ENCODE data around the gene FGGY.

The FGGY gene

GRCh38 chr1:59393211-59394180 is 96.6 kb downstream of the FGGY start:
- TF ChIP-seq CTCF (IDR thresholded peaks at IDR 0.05; ENCODE audit: control insufficient read depth, insufficient read depth, low read depth, low read length, missing control alignments) = no peak
- peak; percentile 71 for DNase-seq (ENCODE audit: low read depth)
- no peak overlapping the region for H3K4me3 ChIP-seq (ENCODE audit: control insufficient read depth, low read depth, low read length)

GRCh38 chr1:59394706-59395425 is 98.0 kb downstream of the FGGY start:
- TF ChIP-seq CTCF (IDR thresholded peaks at IDR 0.05; ENCODE audit: control insufficient read depth, insufficient read depth, low read depth, low read length, missing control alignments) = no peak
- no peak for DNase-seq (ENCODE audit: low read depth)
- no peak overlapping the region for H3K4me3 ChIP-seq (ENCODE audit: control insufficient read depth, low read depth, low read length)

GRCh38 chr1:59396387-59396786 is 99.5 kb downstream of the FGGY start:
- no peak for DNase-seq (ENCODE audit: low read depth)

GRCh38 chr1:59397139-59397858 is 100.4 kb downstream of the FGGY start:
- TF ChIP-seq CTCF (IDR thresholded peaks at IDR 0.05; ENCODE audit: control insufficient read depth, insufficient read depth, low read depth, low read length, missing control alignments) = no peak
- no peak overlapping the region for H3K4me3 ChIP-seq (ENCODE audit: control insufficient read depth, low read depth, low read length)
- DNase-seq (ENCODE audit: low read depth) = no peak

More at GRCh38 chr1:59396387-59396786, 99.5 kb downstream of the FGGY start:
- no peak for TF ChIP-seq CTCF (IDR thresholded peaks at IDR 0.05; ENCODE audit: control insufficient read depth, insufficient read depth, low read depth, low read length, missing control alignments)
- no peak overlapping the region for H3K4me3 ChIP-seq (ENCODE audit: control insufficient read depth, low read depth, low read length)

- TF ChIP-seq CTCF (IDR thresholded peaks at IDR 0.05; ENCODE audit: control insufficient read depth, insufficient read depth, low read depth, low read length, missing control alignments) = no peak
- no peak for DNase-seq (ENCODE audit: low read depth)
- H3K4me3 ChIP-seq (ENCODE audit: control insufficient read depth, low read depth, low read length) = no peak overlapping the region
Measured at GRCh38 chr1:59399642-59400041, 102.7 kb downstream of the FGGY start.

- TF ChIP-seq CTCF (IDR thresholded peaks at IDR 0.05; ENCODE audit: control insufficient read depth, insufficient read depth, low read depth, low read length, missing control alignments) = no peak
- no peak for DNase-seq (ENCODE audit: low read depth)
- no peak overlapping the region for H3K4me3 ChIP-seq (ENCODE audit: control insufficient read depth, low read depth, low read length)
Measured at GRCh38 chr1:59401581-59401980, 104.7 kb downstream of the FGGY start.
